ENCODE measurements around the gene ZNF333.
"Not testable (repeated sequence)": the region's sequence is repeated elsewhere in the genome, so short reads cannot be mapped to it uniquely, and the experiment has no call there.

ZNF333 gene

GRCh38 chr19:14769201-14769600 is 79.4 kb downstream of the ZNF333 start:
- DNase-seq (ENCODE audit: low read depth), result no peak

- DNase-seq (ENCODE audit: low read depth), result no peak
Measured at GRCh38 chr19:14770136-14770535, 80.3 kb downstream of the ZNF333 start.

- DNase-seq (ENCODE audit: low read depth), result no peak
Measured at GRCh38 chr19:14770944-14771839, 81.3 kb downstream of the ZNF333 start.

- DNase-seq (ENCODE audit: low read depth), result no peak
Measured at GRCh38 chr19:14772467-14772866, 82.6 kb downstream of the ZNF333 start.

GRCh38 chr19:14772995-14773394 is 83.1 kb downstream of the ZNF333 start:
- DNase-seq (ENCODE audit: low read depth), result no peak

- not testable (repeated sequence) for DNase-seq (ENCODE audit: low read depth)
Measured at GRCh38 chr19:14773722-14774121, 83.9 kb downstream of the ZNF333 start.

GRCh38 chr19:14774373-14774772 is 84.5 kb downstream of the ZNF333 start:
- DNase-seq (ENCODE audit: low read depth), result no peak

GRCh38 chr19:14775326-14775725 is 85.5 kb downstream of the ZNF333 start:
- not testable (repeated sequence) for DNase-seq (ENCODE audit: low read depth)

GRCh38 chr19:14775869-14776586 is 86.2 kb downstream of the ZNF333 start:
- DNase-seq (ENCODE audit: low read depth), result no peak

GRCh38 chr19:14777645-14778044 is 87.8 kb downstream of the ZNF333 start:
- not testable (repeated sequence) for DNase-seq (ENCODE audit: low read depth)

GRCh38 chr19:14778110-14778845 is 88.4 kb downstream of the ZNF333 start, which contains the start of gene ADGRE2:
TSS of gene ADGRE2 (minus strand) at chr19:14778560. CDS start at chr19:14776756, 1,804 bp downstream.
- DNase-seq (ENCODE audit: low read depth), result not testable (repeated sequence)

- DNase-seq (ENCODE audit: low read depth), result no peak
Measured at GRCh38 chr19:14779151-14779550, 89.3 kb downstream of the ZNF333 start.

GRCh38 chr19:14780622-14781225 is 90.9 kb downstream of the ZNF333 start:
- not testable (repeated sequence) for DNase-seq (ENCODE audit: low read depth)

- DNase-seq (ENCODE audit: low read depth), result not testable (repeated sequence)
Measured at GRCh38 chr19:14781713-14782536, 92.1 kb downstream of the ZNF333 start.

GRCh38 chr19:14782626-14783409 is 93.0 kb downstream of the ZNF333 start:
- no peak for DNase-seq (ENCODE audit: low read depth)
